Cortex of kidney (tissue), 1 donor: ENCODE measurements around the gene TEX10.

ENCODE experiments used
- DNase-seq: peaks from one replicate; lab custom pipeline; 2025; lab: John Stamatoyannopoulos, UW

TEX10 gene

DNA sequence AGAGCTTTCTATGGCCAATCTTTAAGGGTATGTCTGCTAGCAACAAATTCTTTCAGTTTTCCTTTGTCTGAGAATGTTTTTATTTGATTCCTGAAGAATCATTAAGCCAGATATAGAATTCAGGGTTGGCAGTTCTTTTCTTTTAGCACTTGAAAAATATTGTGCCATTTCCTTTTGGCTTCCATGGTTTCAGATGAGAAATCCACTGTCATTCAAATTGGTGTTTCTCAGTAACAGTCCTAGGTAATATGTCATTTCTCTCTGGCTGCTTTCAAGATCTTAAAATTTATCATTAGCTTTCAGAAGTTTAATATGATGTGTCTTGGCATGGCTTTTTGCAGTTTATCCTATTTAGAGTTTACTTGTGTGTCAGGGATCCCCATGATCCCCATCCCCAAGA is 67.7 kb downstream of the TEX10 start:
- DNase-seq, result no peak

- no peak for DNase-seq
Observed at GRCh38 chr9:100284247-100284646, 68.5 kb downstream of the TEX10 start.

DNA sequence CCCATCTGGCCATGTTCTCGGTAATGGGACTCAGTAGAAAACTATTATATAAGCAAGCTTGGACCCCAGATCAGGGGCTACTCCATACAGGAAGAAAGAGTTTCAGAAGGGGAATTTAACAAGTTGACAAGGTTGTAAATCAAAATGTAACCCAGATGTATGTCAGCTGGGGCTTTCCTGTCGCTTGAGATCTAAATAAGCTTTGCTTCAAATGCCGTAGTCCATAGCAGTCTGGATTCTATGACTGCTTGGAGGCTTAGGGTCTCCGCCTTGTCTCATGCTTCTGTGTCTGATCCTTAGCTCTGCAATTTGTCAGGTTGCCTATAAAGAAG is 70.4 kb downstream of the TEX10 start:
- DNase-seq, result no peak

DNA sequence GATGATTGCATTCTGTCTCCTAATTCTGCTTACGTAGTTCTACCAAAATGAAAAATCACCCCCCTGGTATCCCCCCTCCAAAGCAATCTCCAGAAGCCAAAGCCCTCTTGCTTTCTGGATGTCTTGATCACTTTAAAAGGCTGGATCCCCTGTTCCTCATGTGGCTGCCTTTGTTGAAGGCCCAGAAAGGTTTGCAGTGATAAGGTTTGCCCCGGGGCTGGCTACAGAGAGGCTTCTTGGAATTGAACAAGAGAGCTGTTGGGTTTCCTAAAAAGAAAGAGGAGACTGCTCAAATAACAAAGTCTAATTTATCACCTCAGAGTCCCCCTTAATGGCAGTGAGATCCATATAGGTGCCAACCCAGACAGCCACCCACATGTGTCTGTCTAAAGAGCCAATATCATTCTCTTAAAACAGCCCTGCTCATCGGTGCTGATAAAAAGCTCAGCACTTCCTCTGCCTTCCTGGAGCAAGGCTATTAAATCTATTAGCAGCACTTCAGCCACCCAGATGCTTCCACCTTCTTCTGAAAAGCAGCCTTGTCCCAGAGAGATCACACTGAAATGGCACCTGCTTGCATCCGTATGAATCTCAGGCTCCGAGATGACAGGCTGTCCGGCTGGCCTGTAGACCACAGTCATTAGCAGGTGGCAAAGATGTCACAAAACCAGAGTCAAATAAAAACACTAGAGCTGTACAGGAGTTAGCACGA is 70.9 kb downstream of the TEX10 start:
- DNase-seq, result no peak

DNA sequence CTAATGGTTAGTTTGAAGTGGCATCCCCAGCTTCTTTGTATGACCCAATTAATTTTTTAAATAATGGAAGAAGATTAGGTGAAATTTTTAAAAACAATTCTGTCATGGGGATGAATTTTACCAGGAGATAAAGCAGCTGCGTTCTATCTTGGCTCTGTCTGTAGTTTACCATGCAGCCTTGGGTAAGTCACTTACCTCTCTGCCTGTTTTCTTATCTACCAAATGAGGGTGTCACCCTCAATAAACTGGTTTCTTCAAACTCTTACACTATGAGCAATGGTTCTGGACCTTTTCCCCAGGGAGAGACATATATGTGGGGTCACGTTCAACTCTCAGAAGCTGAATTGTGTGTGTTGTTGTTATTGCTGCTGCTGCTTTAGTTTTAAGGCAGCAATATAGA is 71.7 kb downstream of the TEX10 start:
- no peak for DNase-seq

GRCh38 chr9:100277166-100277979 is 75.4 kb downstream of the TEX10 start:
- DNase-seq, result no peak

- DNase-seq, result no peak
Observed at GRCh38 chr9:100269656-100270055, 83.1 kb downstream of the TEX10 start.

GRCh38 chr9:100268271-100268670 is 84.5 kb downstream of the TEX10 start:
- DNase-seq, result no peak

GRCh38 chr9:100267211-100267610 is 85.5 kb downstream of the TEX10 start:
- no peak for DNase-seq
